ENCODE results near the gene ECD. TPM values are rescaled to one million over a fixed set of nuclear protein-coding genes. Genes with fewer than 3 reads are reported as not detected.
"Not testable (repeated sequence)": the region's sequence is repeated elsewhere in the genome, so short reads cannot be mapped to it uniquely, and the experiment has no call there.

Gene ECD
- total RNA-seq, 1 donor from 2014 or later, result 31.3 TPM

DNA sequence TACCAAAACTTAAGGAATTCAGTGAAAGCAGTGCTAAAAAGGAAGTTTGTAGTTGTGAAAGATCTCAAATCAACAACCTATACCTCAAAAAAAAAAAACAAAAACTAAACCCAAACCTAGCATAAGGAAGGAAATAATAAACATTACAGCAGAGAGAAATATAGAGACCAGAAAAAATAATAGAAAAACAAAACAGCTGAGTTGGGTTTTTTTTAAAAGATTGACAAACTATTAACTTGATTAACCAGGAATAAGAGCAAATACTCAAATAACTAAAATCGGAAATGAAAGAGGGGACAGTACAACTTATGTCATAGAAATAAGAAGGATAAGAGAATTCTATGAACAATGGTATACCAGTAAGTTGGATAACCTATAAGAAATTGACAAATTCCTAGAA, 6.7 kb downstream of the ECD start:
- DNase-seq (ENCODE audit: low read depth), result no peak

- peak; percentile 59 for DNase-seq (ENCODE audit: low read depth)
These were observed 8.7 kb downstream of the ECD start for GRCh38 chr10:73159038-73159648.

DNA sequence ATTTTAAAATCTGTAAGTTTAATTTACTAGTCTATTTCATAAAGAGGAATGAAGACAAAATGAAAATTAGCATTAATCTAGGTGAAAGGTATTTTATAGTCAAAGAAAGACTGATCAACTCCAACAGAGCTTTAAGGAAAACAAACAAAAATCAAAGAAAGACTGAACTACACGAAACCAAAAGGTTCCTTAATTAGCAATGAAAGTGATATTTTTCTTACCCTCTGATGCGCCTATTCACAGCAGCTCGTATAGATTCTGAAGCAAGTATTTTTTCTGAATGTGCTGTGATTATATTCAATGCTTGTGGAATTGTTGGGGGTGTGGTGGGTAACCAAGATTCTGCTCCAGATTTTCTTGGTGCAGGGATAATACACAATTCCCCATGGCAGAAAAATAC, 11.8 kb downstream of the ECD start:
- no peak for DNase-seq (ENCODE audit: low read depth)

GRCh38 chr10:73152009-73152408, 15.8 kb downstream of the ECD start:
- DNase-seq (ENCODE audit: low read depth), result no peak

GRCh38 chr10:73150633-73151413, 17.0 kb downstream of the ECD start:
- DNase-seq (ENCODE audit: low read depth), result not testable (repeated sequence)

- no peak for DNase-seq (ENCODE audit: low read depth)
These were observed 26.2 kb downstream of the ECD start for GRCh38 chr10:73141603-73142002.

GRCh38 chr10:73139251-73139650, 28.6 kb downstream of the ECD start:
- peak; percentile 13 for DNase-seq (ENCODE audit: low read depth)

- no peak for DNase-seq (ENCODE audit: low read depth)
These were observed 31.2 kb downstream of the ECD start for GRCh38 chr10:73136627-73137026.

DNA sequence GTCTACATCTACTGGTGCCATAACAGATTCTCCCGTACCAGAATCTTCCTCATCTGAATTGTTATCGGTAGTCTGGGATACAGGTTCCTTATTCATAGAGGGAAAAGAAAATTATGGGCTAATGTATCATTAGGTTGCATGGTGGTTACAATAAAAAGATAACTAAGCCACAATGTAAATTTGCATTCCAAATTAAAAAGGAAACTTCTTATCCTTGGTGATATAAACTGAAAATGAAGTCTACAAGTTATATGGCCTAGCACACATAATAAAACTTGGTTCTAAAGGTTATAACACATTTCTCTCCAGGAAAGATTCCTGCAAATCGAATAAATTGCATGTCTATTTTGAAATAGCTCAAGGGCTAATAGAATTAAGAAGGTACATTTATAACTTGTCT, 33.1 kb downstream of the ECD start:
- no peak for DNase-seq (ENCODE audit: low read depth)

- no peak for DNase-seq (ENCODE audit: low read depth)
These were observed 35.7 kb downstream of the ECD start for GRCh38 chr10:73131913-73132686.

DNA sequence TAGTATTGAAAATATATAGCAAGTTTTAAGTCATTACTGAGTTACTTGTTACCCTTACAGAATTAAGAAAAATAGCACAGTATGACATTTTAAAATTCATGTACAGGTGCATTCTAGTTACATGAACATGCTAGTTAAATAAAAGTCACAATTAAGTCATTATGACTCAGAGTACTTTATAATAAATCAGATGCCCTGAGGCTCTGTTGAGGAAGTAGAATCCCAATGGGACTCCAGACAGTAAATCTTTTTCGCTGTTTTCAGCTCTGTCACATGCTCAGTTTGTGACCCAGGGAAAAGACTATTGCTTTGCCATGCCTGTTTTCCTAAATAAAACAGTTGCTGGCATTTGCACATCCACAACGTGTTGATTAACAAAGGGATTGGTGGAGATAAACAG, 36.5 kb downstream of the ECD start:
- DNase-seq (ENCODE audit: low read depth), result no peak

- no peak for DNase-seq (ENCODE audit: low read depth)
These were observed 41.5 kb downstream of the ECD start for GRCh38 chr10:73126343-73126742.

DNA sequence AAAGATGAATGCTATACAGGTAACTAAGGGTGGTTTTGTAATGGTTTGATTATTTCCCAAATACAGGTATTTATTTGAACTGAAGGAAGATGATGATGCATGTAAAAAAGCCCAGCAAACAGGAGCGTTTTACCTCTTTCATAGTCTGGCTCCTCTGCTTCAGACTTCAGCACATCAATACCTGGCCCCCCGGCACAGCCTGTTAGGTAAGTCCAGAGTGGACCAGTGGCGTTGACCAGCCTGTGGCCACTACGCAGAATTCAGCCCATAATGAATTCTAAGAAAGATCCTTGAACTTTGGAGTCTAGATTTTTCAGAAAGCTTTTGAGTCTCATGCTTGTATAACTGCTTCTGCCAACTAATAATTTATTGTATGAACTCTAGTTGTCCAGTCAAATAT, 47.9 kb downstream of the ECD start:
- no peak for DNase-seq (ENCODE audit: low read depth)

- DNase-seq (ENCODE audit: low read depth), result no peak
These were observed 48.4 kb downstream of the ECD start for GRCh38 chr10:73119457-73119856.

DNA sequence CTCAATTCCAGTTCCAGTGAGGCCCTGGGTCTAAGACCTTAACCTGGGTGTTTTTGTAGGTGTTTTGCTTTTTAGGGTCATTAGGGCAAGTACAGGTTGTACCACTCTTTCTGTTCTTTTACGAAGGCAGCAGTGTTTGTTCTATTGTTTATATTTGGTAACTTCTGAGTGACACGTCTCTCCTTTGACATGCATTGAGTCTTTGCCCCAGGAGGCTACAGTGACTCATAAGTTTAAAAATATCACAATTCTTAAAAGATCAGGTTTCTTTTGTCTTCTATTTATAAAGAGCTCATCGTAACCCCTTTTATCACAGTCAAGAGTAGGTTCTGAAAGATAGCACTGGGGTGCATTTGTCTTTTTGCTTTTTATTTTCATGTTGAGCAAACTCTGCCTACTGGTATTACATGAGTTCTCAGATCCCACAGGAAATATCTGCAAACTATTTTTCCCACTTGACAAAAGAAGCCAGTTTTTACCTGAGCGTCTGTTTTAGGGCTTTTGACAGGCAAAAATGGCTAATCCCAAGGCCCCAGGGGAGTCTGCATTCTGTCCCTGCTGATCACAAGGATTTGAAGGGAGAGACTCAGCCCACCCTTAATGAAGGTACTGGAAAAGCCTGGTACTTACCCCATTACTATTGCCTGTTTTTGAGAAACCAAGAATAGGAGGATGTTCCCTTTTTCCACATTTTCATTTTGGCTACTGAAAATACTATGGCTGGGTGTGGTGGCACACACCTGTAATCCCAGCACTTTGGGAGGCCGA, 49.6 kb downstream of the ECD start:
- DNase-seq (ENCODE audit: low read depth), result peak; percentile 86

DNA sequence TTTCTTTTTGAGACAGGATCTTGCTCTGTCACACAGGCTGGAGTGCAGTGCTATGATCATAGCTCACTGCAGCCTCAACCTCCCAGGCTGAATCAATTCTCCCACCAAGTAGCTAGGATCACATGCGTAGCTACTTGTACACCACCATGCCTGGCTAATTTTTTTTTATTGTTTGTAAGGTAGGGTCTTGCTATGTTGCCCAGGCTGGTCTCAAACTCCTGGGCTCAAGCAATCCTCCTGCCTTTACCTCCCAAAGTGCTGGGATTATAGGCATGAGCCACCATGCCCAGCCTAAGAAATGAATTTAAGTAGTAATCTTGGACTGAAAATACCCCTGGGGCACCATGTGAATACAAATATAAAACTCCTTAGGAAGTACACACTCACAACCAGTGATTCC, 51.8 kb downstream of the ECD start:
- DNase-seq (ENCODE audit: low read depth), result no peak

DNA sequence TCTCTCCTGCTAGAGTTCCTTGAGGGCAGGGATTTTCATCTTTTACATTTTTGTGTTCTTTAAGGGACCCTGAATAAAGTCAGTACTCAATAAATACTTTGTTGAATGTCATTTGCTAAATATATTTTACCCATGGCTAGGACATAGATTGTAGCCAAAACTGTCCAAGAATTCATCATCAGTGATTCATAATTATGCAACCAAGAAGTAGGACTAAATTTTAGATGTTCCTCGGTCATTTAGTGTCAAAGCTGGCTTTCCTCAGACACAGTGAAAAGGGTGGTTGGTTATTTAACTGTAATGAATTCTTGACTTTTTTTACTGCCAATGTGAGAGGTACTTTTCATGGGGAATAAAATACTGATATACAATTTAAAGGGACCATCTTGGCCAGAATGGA, 54.3 kb downstream of the ECD start:
- DNase-seq (ENCODE audit: low read depth), result peak; percentile 15

DNA sequence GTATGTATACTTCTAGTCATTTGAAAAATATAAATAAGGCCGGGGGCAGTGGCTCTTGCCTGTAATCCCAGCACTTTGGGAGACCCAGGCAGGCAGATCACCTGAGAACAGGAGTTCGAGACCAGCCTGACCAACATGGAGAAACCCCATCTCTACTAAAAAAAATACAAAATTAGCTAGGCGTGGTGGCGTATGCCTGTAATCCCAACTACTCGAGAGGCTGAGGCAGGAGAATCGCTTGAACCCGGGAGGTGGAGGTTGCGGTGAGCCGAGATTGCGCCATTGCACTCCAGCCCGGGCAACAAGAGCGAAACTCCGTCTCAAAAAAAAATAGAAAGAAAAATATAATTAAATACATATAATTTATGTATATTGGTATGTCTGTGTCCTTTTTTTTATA, 55.8 kb downstream of the ECD start:
- DNase-seq (ENCODE audit: low read depth), result not testable (repeated sequence)

GRCh38 chr10:73110345-73110849, 57.4 kb downstream of the ECD start, which contains the start of gene NUDT13:
NUDT13 (plus strand) TSS chr10:73110455; CDS start chr10:73114366, 3,911 bp downstream.
- DNase-seq (ENCODE audit: low read depth), result peak; percentile 90

DNA sequence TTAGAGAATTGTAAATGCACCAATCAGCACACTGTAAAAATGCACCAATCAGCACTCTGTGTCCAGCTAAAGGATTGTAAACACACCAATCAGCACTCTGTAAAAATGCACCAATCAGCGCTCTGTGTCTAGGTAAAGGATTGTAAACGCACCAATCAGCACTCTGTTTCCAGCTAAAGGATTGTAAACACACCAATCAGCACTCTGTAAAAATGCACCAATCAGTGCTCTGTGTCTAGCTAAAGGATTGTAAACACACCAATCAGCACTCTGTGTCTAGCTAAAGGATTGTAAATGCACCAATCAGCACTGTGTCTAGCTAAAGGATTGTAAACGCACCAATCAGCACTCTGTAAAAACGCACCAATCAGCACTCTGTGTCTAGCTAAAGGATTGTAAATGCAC, 58.6 kb downstream of the ECD start:
- DNase-seq (ENCODE audit: low read depth), result not testable (repeated sequence)

DNA sequence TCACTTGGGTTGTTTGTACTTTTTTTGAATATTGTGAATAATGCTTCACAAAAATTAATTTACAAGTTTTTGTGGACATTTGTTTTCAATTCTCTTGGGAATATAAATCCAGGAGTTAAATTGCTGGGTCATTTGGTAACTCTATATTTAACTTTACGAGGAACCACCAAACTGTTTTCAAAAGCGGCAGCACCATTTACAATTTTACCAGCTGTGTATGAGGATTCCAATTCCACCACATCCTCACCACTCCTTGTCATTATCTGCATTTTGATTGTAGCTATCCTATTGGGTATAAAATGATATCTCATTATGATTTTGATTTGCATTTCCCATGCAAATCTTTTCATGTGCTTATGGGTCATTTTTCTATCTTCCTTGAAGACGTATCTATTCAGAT, 61.5 kb downstream of the ECD start:
- peak; percentile 74 for DNase-seq (ENCODE audit: low read depth)
